Measurements from ENCODE around the gene NNMT.

DNA sequence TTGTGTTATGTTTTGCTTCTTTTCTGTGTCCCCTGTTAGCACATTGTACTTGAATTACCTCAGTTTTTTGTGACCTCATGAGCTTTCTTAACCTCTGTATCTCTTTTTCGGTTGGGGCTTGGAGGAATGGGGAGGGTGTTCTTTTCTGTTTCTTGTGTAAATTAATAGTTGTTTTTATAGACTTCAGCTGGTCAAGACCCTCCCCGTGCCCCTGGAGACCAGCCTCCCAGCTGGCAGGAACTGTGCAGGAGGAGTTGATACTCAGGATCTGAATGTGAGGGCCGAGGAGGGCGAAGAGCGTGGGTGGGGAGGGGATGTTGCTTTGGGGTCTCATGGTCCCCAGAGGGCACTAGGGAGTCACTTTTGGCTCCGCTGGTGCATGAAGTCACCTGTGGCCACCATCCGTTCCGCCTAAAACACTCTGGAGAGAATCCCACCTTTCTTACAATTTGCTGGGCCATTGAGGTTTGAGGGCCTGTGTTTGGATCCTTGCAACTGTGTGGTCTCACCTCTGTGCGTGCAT, 44.3 kb upstream of the NNMT start:
- TF ChIP-seq, protein P1, sequence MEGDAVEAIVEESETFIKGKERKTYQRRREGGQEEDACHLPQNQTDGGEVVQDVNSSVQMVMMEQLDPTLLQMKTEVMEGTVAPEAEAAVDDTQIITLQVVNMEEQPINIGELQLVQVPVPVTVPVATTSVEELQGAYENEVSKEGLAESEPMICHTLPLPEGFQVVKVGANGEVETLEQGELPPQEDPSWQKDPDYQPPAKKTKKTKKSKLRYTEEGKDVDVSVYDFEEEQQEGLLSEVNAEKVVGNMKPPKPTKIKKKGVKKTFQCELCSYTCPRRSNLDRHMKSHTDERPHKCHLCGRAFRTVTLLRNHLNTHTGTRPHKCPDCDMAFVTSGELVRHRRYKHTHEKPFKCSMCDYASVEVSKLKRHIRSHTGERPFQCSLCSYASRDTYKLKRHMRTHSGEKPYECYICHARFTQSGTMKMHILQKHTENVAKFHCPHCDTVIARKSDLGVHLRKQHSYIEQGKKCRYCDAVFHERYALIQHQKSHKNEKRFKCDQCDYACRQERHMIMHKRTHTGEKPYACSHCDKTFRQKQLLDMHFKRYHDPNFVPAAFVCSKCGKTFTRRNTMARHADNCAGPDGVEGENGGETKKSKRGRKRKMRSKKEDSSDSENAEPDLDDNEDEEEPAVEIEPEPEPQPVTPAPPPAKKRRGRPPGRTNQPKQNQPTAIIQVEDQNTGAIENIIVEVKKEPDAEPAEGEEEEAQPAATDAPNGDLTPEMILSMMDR (IDR thresholded peaks at IDR 0.05; ENCODE audit: poor library complexity, severe bottlenecking), result no peak
- TF ChIP-seq RAD21 (conservative IDR thresholded peaks at IDR 0.05) (no peak), EP300 (conservative IDR thresholded peaks at IDR 0.05; ENCODE audit: poor library complexity, severe bottlenecking) (no peak)
- TF ChIP-seq, protein P2, sequence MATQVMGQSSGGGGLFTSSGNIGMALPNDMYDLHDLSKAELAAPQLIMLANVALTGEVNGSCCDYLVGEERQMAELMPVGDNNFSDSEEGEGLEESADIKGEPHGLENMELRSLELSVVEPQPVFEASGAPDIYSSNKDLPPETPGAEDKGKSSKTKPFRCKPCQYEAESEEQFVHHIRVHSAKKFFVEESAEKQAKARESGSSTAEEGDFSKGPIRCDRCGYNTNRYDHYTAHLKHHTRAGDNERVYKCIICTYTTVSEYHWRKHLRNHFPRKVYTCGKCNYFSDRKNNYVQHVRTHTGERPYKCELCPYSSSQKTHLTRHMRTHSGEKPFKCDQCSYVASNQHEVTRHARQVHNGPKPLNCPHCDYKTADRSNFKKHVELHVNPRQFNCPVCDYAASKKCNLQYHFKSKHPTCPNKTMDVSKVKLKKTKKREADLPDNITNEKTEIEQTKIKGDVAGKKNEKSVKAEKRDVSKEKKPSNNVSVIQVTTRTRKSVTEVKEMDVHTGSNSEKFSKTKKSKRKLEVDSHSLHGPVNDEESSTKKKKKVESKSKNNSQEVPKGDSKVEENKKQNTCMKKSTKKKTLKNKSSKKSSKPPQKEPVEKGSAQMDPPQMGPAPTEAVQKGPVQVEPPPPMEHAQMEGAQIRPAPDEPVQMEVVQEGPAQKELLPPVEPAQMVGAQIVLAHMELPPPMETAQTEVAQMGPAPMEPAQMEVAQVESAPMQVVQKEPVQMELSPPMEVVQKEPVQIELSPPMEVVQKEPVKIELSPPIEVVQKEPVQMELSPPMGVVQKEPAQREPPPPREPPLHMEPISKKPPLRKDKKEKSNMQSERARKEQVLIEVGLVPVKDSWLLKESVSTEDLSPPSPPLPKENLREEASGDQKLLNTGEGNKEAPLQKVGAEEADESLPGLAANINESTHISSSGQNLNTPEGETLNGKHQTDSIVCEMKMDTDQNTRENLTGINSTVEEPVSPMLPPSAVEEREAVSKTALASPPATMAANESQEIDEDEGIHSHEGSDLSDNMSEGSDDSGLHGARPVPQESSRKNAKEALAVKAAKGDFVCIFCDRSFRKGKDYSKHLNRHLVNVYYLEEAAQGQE (IDR thresholded peaks at IDR 0.05; ENCODE audit: borderline replicate concordance), result no peak
